Measurements from ENCODE around the gene OR8H1. TPM values are rescaled to one million over a fixed set of nuclear protein-coding genes. Genes with fewer than 3 reads are reported as not detected.

The OR8H1 gene
- not detected in 2 replicates for total RNA-seq
- long read RNA-seq, result 0 reads

GRCh38 chr11:56292154-56292553, at the start of gene OR8H1:
Gene OR8H1, minus strand, starts transcription at chr11:56292254. Its CDS starts 1,192 bp downstream, at chr11:56291062.
- Mint-ChIP-seq H3K27ac (ENCODE audit: unreplicated experiment) (no peak within 1 kb of the TSS), H3K9me3 (ENCODE audit: unreplicated experiment) (no peaks in the 10 kb centered on the region), H3K36me3 (ENCODE audit: unreplicated experiment) (no peaks in the 10 kb centered on the region), H3K4me3 (ENCODE audit: unreplicated experiment) (no peak within 1 kb of the TSS), H3K27me3 (ENCODE audit: unreplicated experiment) (no peaks in the 10 kb centered on the region), H3K4me1 (ENCODE audit: unreplicated experiment) (no peaks in the 10 kb centered on the region)
- no peak for DNase-seq (ENCODE audit: extremely low spot score, unreplicated experiment)
- TF ChIP-seq CTCF (IDR thresholded peaks at IDR 0.05), result no peak

- no peaks in the 10 kb centered on the region for H3K36me3 Mint-ChIP-seq (ENCODE audit: unreplicated experiment)
These were observed 48.2 kb upstream of the OR8H1 start for GRCh38 chr11:56340289-56340688.

GRCh38 chr11:56333156-56333555, 41.1 kb upstream of the OR8H1 start:
- Mint-ChIP-seq H3K4me3 (ENCODE audit: unreplicated experiment) (no peak overlapping the region), H3K27ac (ENCODE audit: unreplicated experiment) (no peak overlapping the region), H3K4me1 (ENCODE audit: unreplicated experiment) (no peaks in the 10 kb centered on the region), H3K36me3 (ENCODE audit: unreplicated experiment) (no peaks in the 10 kb centered on the region), H3K27me3 (ENCODE audit: unreplicated experiment) (no peaks in the 10 kb centered on the region), H3K9me3 (ENCODE audit: unreplicated experiment) (peaks cover 9% of the 10 kb centered on the region)
- no peak for TF ChIP-seq CTCF (IDR thresholded peaks at IDR 0.05)
- no peak for DNase-seq (ENCODE audit: extremely low spot score, unreplicated experiment)

More at GRCh38 chr11:56340289-56340688, 48.2 kb upstream of the OR8H1 start:
- Mint-ChIP-seq H3K27me3 (ENCODE audit: unreplicated experiment) (no peaks in the 10 kb centered on the region), H3K4me1 (ENCODE audit: unreplicated experiment) (no peaks in the 10 kb centered on the region), H3K4me3 (ENCODE audit: unreplicated experiment) (no peak overlapping the region), H3K27ac (ENCODE audit: unreplicated experiment) (no peak overlapping the region), H3K9me3 (ENCODE audit: unreplicated experiment) (peaks cover 55% of the 10 kb centered on the region)
- no peak for TF ChIP-seq CTCF (IDR thresholded peaks at IDR 0.05)
- no peak for DNase-seq (ENCODE audit: extremely low spot score, unreplicated experiment)

- H3K4me1 Mint-ChIP-seq (ENCODE audit: unreplicated experiment), result no peaks in the 10 kb centered on the region
- no peaks in the 10 kb centered on the region for H3K27me3 Mint-ChIP-seq (ENCODE audit: unreplicated experiment)
- peaks cover 14% of the 10 kb centered on the region for H3K9me3 Mint-ChIP-seq (ENCODE audit: unreplicated experiment)
- no peak overlapping the region for H3K27ac Mint-ChIP-seq (ENCODE audit: unreplicated experiment)
- no peak for TF ChIP-seq CTCF (IDR thresholded peaks at IDR 0.05)
- no peaks in the 10 kb centered on the region for H3K36me3 Mint-ChIP-seq (ENCODE audit: unreplicated experiment)
- H3K4me3 Mint-ChIP-seq (ENCODE audit: unreplicated experiment), result no peak overlapping the region
- DNase-seq (ENCODE audit: extremely low spot score, unreplicated experiment), result no peak
These were observed 39.9 kb upstream of the OR8H1 start for GRCh38 chr11:56331861-56332491.

- Mint-ChIP-seq H3K27ac (ENCODE audit: unreplicated experiment) (no peak within 1 kb of the TSS), H3K4me1 (ENCODE audit: unreplicated experiment) (no peaks in the 10 kb centered on the region), H3K27me3 (ENCODE audit: unreplicated experiment) (no peaks in the 10 kb centered on the region), H3K4me3 (ENCODE audit: unreplicated experiment) (no peak within 1 kb of the TSS), H3K36me3 (ENCODE audit: unreplicated experiment) (no peaks in the 10 kb centered on the region), H3K9me3 (ENCODE audit: unreplicated experiment) (peaks cover 11% of the 10 kb centered on the region)
- no peak for TF ChIP-seq CTCF (IDR thresholded peaks at IDR 0.05)
- DNase-seq (ENCODE audit: extremely low spot score, unreplicated experiment), result no peak
These were observed 22.8 kb upstream of the OR8H1 start, which contains the start of gene OR8K3 for GRCh38 chr11:56314844-56315243. Gene OR8K3, plus strand, starts transcription at chr11:56315144. Its CDS starts 3,163 bp downstream, at chr11:56318307.
